HG02885 (cell line): ENCODE data around the gene TSPY2.
"Not testable (repeated sequence)": the region's sequence is repeated elsewhere in the genome, so short reads cannot be mapped to it uniquely, and the experiment has no call there.

Experiments used
- ATAC-seq: cut with Tn5 transposase; IDR thresholded peaks from one replicate; pipeline ENCODE4 v1.9.1; 2021; ENCODE audit warnings: mild to moderate bottlenecking; ENCODE audit not compliant: unreplicated experiment, poor library complexity

Gene TSPY2

GRCh38 chrY:6245923-6246322 is at the start of gene TSPY2:
TSPY2 (plus strand) TSS chrY:6246223; CDS start chrY:6246269, 46 bp downstream.
- not testable (repeated sequence) for ATAC-seq

GRCh38 chrY:6209565-6209964 is 36.5 kb upstream of the TSPY2 start:
- ATAC-seq: not testable (repeated sequence)

- ATAC-seq: not testable (repeated sequence)
Measured at GRCh38 chrY:6217045-6217444, 29.0 kb upstream of the TSPY2 start.

- not testable (repeated sequence) for ATAC-seq
Measured at GRCh38 chrY:6269839-6270238, 23.8 kb downstream of the TSPY2 start.
